Adrenal gland (tissue), 19 donors: Measurements from ENCODE around the gene HFM1. TPM values are rescaled to one million over a fixed set of nuclear protein-coding genes. Genes with fewer than 3 reads are reported as not detected.
"Not testable (repeated sequence)": the region's sequence is repeated elsewhere in the genome, so short reads cannot be mapped to it uniquely, and the experiment has no call there.

Source experiments
- DNase-seq, 7 donors: peaks; one replicate each; pipeline ENCODE4 v3.0.0-alpha.2; 2019 to 2020
- H3K27ac ChIP-seq, 5 donors: fragments of 200-600 bp; sonication (generic) in 4 of 5; 1 replicate in 3 of 5; 2 replicates in 2 of 5; pipeline versions ENCODE4 v1.5.1 to v1.8.0; 2016 to 2020; ENCODE audit warnings: mild to moderate bottlenecking in 1 of 5
- H3K27me3 ChIP-seq: fragments of 200-600 bp; 2 replicates; pipeline ENCODE4 v1.8.0; 2021
- H3K36me3 ChIP-seq, 2 donors: fragments of 200-600 bp; replicated peaks in 1 of 2; 1 replicate in 1 of 2; 2 replicates in 1 of 2; pipeline versions ENCODE4 v1.5.1 to v1.8.0; 2018 to 2022
- H3K4me1 ChIP-seq, 2 donors: fragments of 200-600 bp; replicated peaks in 1 of 2; 1 replicate in 1 of 2; 2 replicates in 1 of 2; pipeline versions ENCODE4 v1.5.1 to v1.8.0; 2018 to 2021
- H3K4me3 ChIP-seq, 4 donors: fragments of 200-600 bp; sonication (generic) in 3 of 4; one replicate each; pipeline ENCODE4 v1.5.1; 2016 to 2018
- H3K9me3 ChIP-seq, 3 donors: fragments of 200-600 bp; sonication (generic) in 1 of 3; replicated peaks in 1 of 3; 1 replicate in 2 of 3; 2 replicates in 1 of 3; pipeline versions ENCODE4 v1.5.1 to v1.8.0; 2016 to 2021
- CTCF ChIP-seq, 6 experiments: fragments of 450-650 bp in 4 of 6; fragments of 200-600 bp in 2 of 6; sonication (generic) in 1 of 6; IDR thresholded peaks; 1 replicate in 5 of 6; 2 replicates in 1 of 6; pipeline versions ENCODE4 v1.5.1 to v1.8.0; 2016 to 2021; ENCODE audit warnings: antibody characterized with exemption in 6 of 6, mild to moderate bottlenecking in 2 of 6, moderate library complexity in 1 of 6
- POLR2A ChIP-seq, 2 donors: fragments of 450-650 bp; IDR thresholded peaks; one replicate each; pipeline ENCODE4 v1.6.1; 2017; ENCODE audit warnings: antibody characterized with exemption in 2 of 2, mild to moderate bottlenecking in 2 of 2, moderate library complexity in 1 of 2
- WGBS, 4 donors: extraction: QIAGEN DNeasy Blood & Tissue Kit in 2 of 4; methylation state at CpG; one replicate each; pipeline versions ENCODE4 v1.1.5 to v1.1.7; 2013 to 2017; 5-methylcytosine and 5-hydroxymethylcytosine counted together
- intact Hi-C, 2 donors: fragments of 100-400 bp; cut with DNase I; formaldehyde crosslinking; loops; one replicate each; pipeline versions ENCODE4 v1.14.1 to v1.15.0; 2022 to 2023
- long read RNA-seq, 10 donors: library from polyadenylated mRNA in 3 of 10; unstranded in 2 of 10; stranded (forward) in 1 of 10; transcript quantifications; one replicate each; pipeline ENCODE4 v2.0.0 and lab custom pipeline, GENCODE V29; 2021 to 2026
- polyA plus RNA-seq, 3 donors: library from polyadenylated mRNA; stranded (reverse); fragments of 200-250 nt in 2 of 3; fragments of 350-450 nt in 1 of 3; fragmentation: Illumina TruSeq in 1 of 3; extraction: RNeasy Lipid Tissue Mini Kit (QIAGEN cat#74804) in 1 of 3; gene quantifications; one replicate each; pipeline ENCODE4 v1.2.3, GENCODE V29; 2013 to 2014
- total RNA-seq, 9 donors: library from RNA; depleted of rRNA in 4 of 9; stranded (reverse); fragments of >200 nt in 4 of 9; fragments of 120-200 nt in 1 of 9; fragmentation: NEBNext Ultra II Directional in 1 of 9; extraction: Animal tissue kit (Norgen Biotek cat#: 25700) in 1 of 9; gene quantifications; one replicate each; pipeline versions ENCODE4 v1.1.0 to v1.2.4, GENCODE V29; 2013 to 2023
- donor health status: healthy with polysubstance abuse.
- donor health status: Bipolar disorder and iron deficiency.
- donor health status: DM: yes; HTN: yes; CAD: no.
- donor health status: DM: no; HTN: no; CAD: no.
- donor health status: DM: no; HTN: no; CAD: no.
- donor health status: DM: yes; HTN: yes; CAD: no.

HFM1 gene, protein sequence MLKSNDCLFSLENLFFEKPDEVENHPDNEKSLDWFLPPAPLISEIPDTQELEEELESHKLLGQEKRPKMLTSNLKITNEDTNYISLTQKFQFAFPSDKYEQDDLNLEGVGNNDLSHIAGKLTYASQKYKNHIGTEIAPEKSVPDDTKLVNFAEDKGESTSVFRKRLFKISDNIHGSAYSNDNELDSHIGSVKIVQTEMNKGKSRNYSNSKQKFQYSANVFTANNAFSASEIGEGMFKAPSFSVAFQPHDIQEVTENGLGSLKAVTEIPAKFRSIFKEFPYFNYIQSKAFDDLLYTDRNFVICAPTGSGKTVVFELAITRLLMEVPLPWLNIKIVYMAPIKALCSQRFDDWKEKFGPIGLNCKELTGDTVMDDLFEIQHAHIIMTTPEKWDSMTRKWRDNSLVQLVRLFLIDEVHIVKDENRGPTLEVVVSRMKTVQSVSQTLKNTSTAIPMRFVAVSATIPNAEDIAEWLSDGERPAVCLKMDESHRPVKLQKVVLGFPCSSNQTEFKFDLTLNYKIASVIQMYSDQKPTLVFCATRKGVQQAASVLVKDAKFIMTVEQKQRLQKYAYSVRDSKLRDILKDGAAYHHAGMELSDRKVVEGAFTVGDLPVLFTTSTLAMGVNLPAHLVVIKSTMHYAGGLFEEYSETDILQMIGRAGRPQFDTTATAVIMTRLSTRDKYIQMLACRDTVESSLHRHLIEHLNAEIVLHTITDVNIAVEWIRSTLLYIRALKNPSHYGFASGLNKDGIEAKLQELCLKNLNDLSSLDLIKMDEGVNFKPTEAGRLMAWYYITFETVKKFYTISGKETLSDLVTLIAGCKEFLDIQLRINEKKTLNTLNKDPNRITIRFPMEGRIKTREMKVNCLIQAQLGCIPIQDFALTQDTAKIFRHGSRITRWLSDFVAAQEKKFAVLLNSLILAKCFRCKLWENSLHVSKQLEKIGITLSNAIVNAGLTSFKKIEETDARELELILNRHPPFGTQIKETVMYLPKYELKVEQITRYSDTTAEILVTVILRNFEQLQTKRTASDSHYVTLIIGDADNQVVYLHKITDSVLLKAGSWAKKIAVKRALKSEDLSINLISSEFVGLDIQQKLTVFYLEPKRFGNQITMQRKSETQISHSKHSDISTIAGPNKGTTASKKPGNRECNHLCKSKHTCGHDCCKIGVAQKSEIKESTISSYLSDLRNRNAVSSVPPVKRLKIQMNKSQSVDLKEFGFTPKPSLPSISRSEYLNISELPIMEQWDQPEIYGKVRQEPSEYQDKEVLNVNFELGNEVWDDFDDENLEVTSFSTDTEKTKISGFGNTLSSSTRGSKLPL (N-terminal part only)
- 1 to 10 TPM in 3 of 9 donors, under 1 TPM in 5, not detected in 1; 0.17 to 4.0 (median 0.80) TPM for total RNA-seq
- 1 to 10 TPM; 1.0 to 8.6 (median 1.9) TPM for polyA plus RNA-seq
- long read RNA-seq, donor 1 = 0 reads
- long read RNA-seq, donor 2 = 0 reads
- long read RNA-seq, donor 3 = 0 reads
- long read RNA-seq, donor 4 = 0 reads
- long read RNA-seq, donor 5, partial matches to known transcripts = 0 of 1 reads
- long read RNA-seq, donor 5, other reads (novel, unspliced or antisense) = 1 of 1 reads
- long read RNA-seq, donor 6, partial matches to known transcripts = 0 of 1 reads
- long read RNA-seq, donor 6, other reads (novel, unspliced or antisense) = 1 of 1 reads
- long read RNA-seq, donor 7 = 0 reads
- long read RNA-seq, donor 8 = 0 reads
- long read RNA-seq, donor 9 = 0 reads
- long read RNA-seq, donor 10 = 0 reads

GRCh38 chr1:91404151-91405012, at the start of gene HFM1:
TSS of gene HFM1 (minus strand) at chr1:91404837. CDS start at chr1:91401082, 3,755 bp downstream.
- intact Hi-C loops = loop anchor here (5.0 to 10.0 kb wide), 2 partner anchors 120 to 122 kb away; no protein-coding TSS in a partner anchor
- Histone ChIP-seq H3K27me3 (no peaks in the 10 kb centered on the region), H3K4me3 (peak within 1 kb of the TSS in 3 of 4 donors; percentile 24 to 65 (median 33)), H3K4me1 (peaks cover 0 to 26% of the 10 kb centered on the region in 2 donors), H3K9me3 (no peaks in the 10 kb centered on the region), H3K36me3 (no peaks in the 10 kb centered on the region), H3K27ac (peak within 1 kb of the TSS in 3 of 5 donors; percentile 22 to 85 (median 84))
- peak; percentile 68 to 85 (median 75) for DNase-seq
- TF ChIP-seq POLR2A (IDR thresholded peaks at IDR 0.05) = peak; percentile 27 to 44
- TF ChIP-seq CTCF (IDR thresholded peaks at IDR 0.05) = no peak
- 0 to 2% (median 1%) methylated on average over 16 to 69 of the region's 69 CpGs for WGBS, 4 donors

- no peaks in the 10 kb centered on the region for H3K36me3 ChIP-seq
- DNase-seq = no peak
- no peaks in the 10 kb centered on the region for H3K27me3 ChIP-seq
- H3K4me1 ChIP-seq = no peaks in the 10 kb centered on the region
- no peaks in the 10 kb centered on the region for H3K9me3 ChIP-seq
- no peak for TF ChIP-seq POLR2A (IDR thresholded peaks at IDR 0.05)
- TF ChIP-seq CTCF (IDR thresholded peaks at IDR 0.05) = no peak
- intact Hi-C loops = no loop called here
- no peak overlapping the region for H3K27ac ChIP-seq
- WGBS, 4 donors = 61 to 77% (median 62%) methylated on average over 2 of the region's 2 CpGs
- H3K4me3 ChIP-seq = no peak overlapping the region
Measured at GRCh38 chr1:91454136-91454535, 49.5 kb upstream of the HFM1 start.

- 38 to 52% (median 44%) methylated on average over 2 of the region's 2 CpGs for WGBS, 4 donors
- no peak for DNase-seq
- Histone ChIP-seq H3K4me1 (no peaks in the 10 kb centered on the region), H3K9me3 (no peaks in the 10 kb centered on the region), H3K27me3 (no peaks in the 10 kb centered on the region), H3K27ac (no peak overlapping the region), H3K4me3 (no peak overlapping the region), H3K36me3 (no peaks in the 10 kb centered on the region)
- TF ChIP-seq POLR2A (IDR thresholded peaks at IDR 0.05) (no peak), CTCF (IDR thresholded peaks at IDR 0.05) (no peak)
- intact Hi-C loops = no loop called here
Measured at GRCh38 chr1:91450260-91450659, 45.6 kb upstream of the HFM1 start.

DNA sequence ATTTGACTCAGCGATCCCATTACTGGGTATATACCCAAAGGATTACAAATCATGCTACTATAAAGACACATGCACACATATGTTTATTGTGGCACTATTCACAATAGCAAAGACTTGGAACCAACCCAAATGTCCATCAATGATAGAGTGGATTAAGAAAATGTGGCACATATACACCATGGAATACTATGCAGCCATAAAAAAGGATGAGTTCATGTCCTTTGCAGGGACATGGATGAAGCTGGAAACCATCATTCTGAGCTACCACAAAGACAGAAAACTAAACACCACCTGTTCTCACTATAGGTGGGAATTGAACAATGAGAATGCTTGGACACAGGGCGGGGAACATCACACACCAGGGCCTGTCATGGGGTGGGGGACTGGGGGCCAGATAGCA, 43.1 kb upstream of the HFM1 start:
- intact Hi-C loops, H3K9me3 ChIP-seq, DNase-seq, H3K27ac ChIP-seq, H3K36me3 ChIP-seq, H3K4me3 ChIP-seq, H3K27me3 ChIP-seq, H3K4me1 ChIP-seq: not testable (repeated sequence)
- 72 to 100% (median 87%) methylated on average over 2 of the region's 2 CpGs for WGBS, 4 donors

DNA sequence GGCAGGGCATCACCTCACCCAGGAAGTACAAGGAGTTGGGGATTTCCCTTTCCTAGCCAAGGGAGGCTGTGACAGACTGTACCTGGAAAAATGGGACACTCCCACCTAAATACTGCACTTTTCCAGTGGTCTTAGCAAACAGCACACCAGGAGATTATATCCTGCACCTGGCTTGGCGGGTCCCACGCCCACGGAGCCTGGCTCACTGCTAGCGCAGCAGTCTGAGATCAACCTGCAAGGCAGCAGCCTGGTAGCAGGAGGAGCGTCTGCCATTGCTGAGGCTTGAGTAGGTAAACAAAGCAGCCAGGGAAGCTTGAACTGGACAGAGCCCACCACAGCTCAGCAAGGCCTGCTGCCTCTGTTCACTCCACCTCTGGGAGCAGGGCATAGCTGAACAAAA, 37.3 kb upstream of the HFM1 start:
- H3K27me3 ChIP-seq, H3K36me3 ChIP-seq, H3K9me3 ChIP-seq, DNase-seq, intact Hi-C loops, H3K4me3 ChIP-seq, H3K4me1 ChIP-seq, H3K27ac ChIP-seq: not testable (repeated sequence)
- WGBS, 4 donors = 86 to 100% (median 95%) methylated on average over 1 to 5 of the region's 5 CpGs
